Ovary (tissue), 3 donors: ENCODE data around the gene SIGLEC8.

ENCODE experiments used
- CTCF ChIP-seq, 3 donors: fragments of 450-650 bp in 2 of 3; fragments of 200-600 bp in 1 of 3; IDR thresholded peaks; one replicate each; pipeline versions ENCODE4 v1.5.1 to v1.8.0; 2016 to 2022; ENCODE audit warnings: antibody characterized with exemption in 3 of 3, mild to moderate bottlenecking in 1 of 3
- EP300 ChIP-seq: sonication (generic); formaldehyde crosslinking; IDR thresholded peaks from one replicate; pipeline ENCODE4 v1.6.1; 2017; ENCODE audit warnings: antibody characterized with exemption
- POLR2A ChIP-seq: fragments of 450-650 bp; IDR thresholded peaks from one replicate; pipeline ENCODE4 v1.6.1; 2017; ENCODE audit warnings: antibody characterized with exemption, mild to moderate bottlenecking, moderate library complexity
- donor health status: DM: no; HTN: no; CAD: no.

- TF ChIP-seq CTCF (IDR thresholded peaks at IDR 0.05) (no peak), POLR2A (no peak), EP300 (no peak)
These were observed 40.5 kb downstream of the SIGLEC8 start for GRCh38 chr19:51417810-51418157.
